WTC11 (cell line): ENCODE results near the gene ZNF677. TPM values are rescaled to one million over a fixed set of nuclear protein-coding genes. Genes with fewer than 3 reads are reported as not detected.
"Not testable (repeated sequence)": the region's sequence is repeated elsewhere in the genome, so short reads cannot be mapped to it uniquely, and the experiment has no call there.

Experiments used
- ATAC-seq: fragments of 200-7000 bp; cut with Tn5 transposase; 2 replicates; pipeline ENCODE4 v1.10.0; 2021; ENCODE audit warnings: mild to moderate bottlenecking, moderate library complexity
- CTCF ChIA-PET: fragments of 300-600 bp; sonication (Branson Sonifier 250); formaldehyde crosslinking; loops from one replicate; lab custom pipeline; 2021; ENCODE audit warnings: antibody characterized with exemption; lab: Charles Lee
- POLR2A ChIA-PET: fragments of 350-600 bp; sonication (Branson Sonifier 250); formaldehyde crosslinking; loops from one replicate; lab custom pipeline; 2021; ENCODE audit warnings: antibody characterized with exemption; lab: Charles Lee
- DNase-seq: peaks from one replicate; pipeline ENCODE4 v3.0.0; 2021; ENCODE audit warnings: low spot score
- H3K27ac Mint-ChIP-seq: 2 replicates; pipeline ENCODE4 v1.8.0; 2021; ENCODE audit warnings: mixed read lengths
- H3K27me3 Mint-ChIP-seq: 2 replicates; pipeline ENCODE4 v1.8.0; 2021; ENCODE audit warnings: low read depth, mild to moderate bottlenecking, moderate library complexity, mixed read lengths
- H3K36me3 Mint-ChIP-seq: 2 replicates; pipeline ENCODE4 v1.8.0; 2021; ENCODE audit warnings: mixed read lengths
- H3K4me1 Mint-ChIP-seq: 2 replicates; pipeline ENCODE4 v1.8.0; 2022; ENCODE audit warnings: mixed read lengths
- H3K4me3 Mint-ChIP-seq: 2 replicates; pipeline ENCODE4 v1.8.0; 2021; ENCODE audit warnings: mild to moderate bottlenecking, moderate library complexity, mixed read lengths
- H3K9me3 Mint-ChIP-seq: 2 replicates; pipeline ENCODE4 v1.8.0; 2021; ENCODE audit warnings: mixed read lengths
- ELF4 ChIP-seq: sonication (generic); formaldehyde crosslinking; IDR thresholded peaks from 2 replicates; pipeline ENCODE4 v1.8.1; 2022; ENCODE audit warnings: low read depth, mild to moderate bottlenecking, moderate library complexity, missing genetic modification reagents
- IRF2 ChIP-seq: sonication (generic); formaldehyde crosslinking; IDR thresholded peaks from 2 replicates; pipeline ENCODE4 v1.8.0; 2022; ENCODE audit warnings: low read depth, missing genetic modification reagents, borderline replicate concordance
- KAT7 ChIP-seq: sonication (generic); formaldehyde crosslinking; IDR thresholded peaks from 2 replicates; pipeline ENCODE4 v1.8.1; 2023; ENCODE audit warnings: missing genetic modification reagents, mild to moderate bottlenecking, borderline replicate concordance
- MXD4 ChIP-seq: fragments of 250-450 bp; sonication (Bioruptor Pico); IDR thresholded peaks from 2 replicates; pipeline ENCODE4 v1.8.0; 2021; ENCODE audit warnings: mild to moderate bottlenecking, moderate library complexity, borderline replicate concordance
- NFYB ChIP-seq: sonication (generic); formaldehyde crosslinking; conservative IDR thresholded peaks from 2 replicates; pipeline ENCODE4 v1.8.0; 2022; ENCODE audit warnings: low read depth, missing genetic modification reagents
- NR1H2 ChIP-seq: sonication (generic); formaldehyde crosslinking; IDR thresholded peaks from 2 replicates; pipeline ENCODE4 v1.9.0; 2021; ENCODE audit warnings: mild to moderate bottlenecking, moderate library complexity, missing genetic modification reagents
- RORB ChIP-seq: fragments of 250-450 bp; sonication (Bioruptor Pico); IDR thresholded peaks from 2 replicates; pipeline ENCODE4 v1.9.0; 2021; ENCODE audit warnings: mild to moderate bottlenecking
- SMAD4 ChIP-seq: sonication (generic); formaldehyde crosslinking; IDR thresholded peaks from 2 replicates; pipeline ENCODE4 v1.8.0; 2022; ENCODE audit warnings: mild to moderate bottlenecking, missing genetic modification reagents
- TP53 ChIP-seq: sonication (generic); formaldehyde crosslinking; IDR thresholded peaks from 2 replicates; pipeline ENCODE4 v1.8.1; 2023; ENCODE audit warnings: mild to moderate bottlenecking, missing genetic modification reagents
- ZNF121 ChIP-seq: sonication (generic); formaldehyde crosslinking; IDR thresholded peaks from 2 replicates; pipeline ENCODE4 v1.8.0; 2023; ENCODE audit warnings: missing genetic modification reagents
- ZNF263 ChIP-seq: sonication (generic); formaldehyde crosslinking; IDR thresholded peaks from 2 replicates; pipeline ENCODE4 v1.8.1; 2022; ENCODE audit warnings: low read depth, mild to moderate bottlenecking, moderate library complexity, missing genetic modification reagents
- total RNA-seq: library from RNA; stranded (reverse); gene quantifications from 3 replicates; pipeline ENCODE4 v1.2.3, GENCODE V29; 2021
- TF ChIP-seq, protein P1 (sequence below): sonication (generic); formaldehyde crosslinking; IDR thresholded peaks from 2 replicates; pipeline ENCODE4 v1.8.1; 2022; ENCODE audit warnings: low read depth, mild to moderate bottlenecking, moderate library complexity, missing genetic modification reagents, borderline replicate concordance
- TF ChIP-seq, protein P2 (sequence below): fragments of 250-450 bp; sonication (Bioruptor Pico); IDR thresholded peaks from 2 replicates; pipeline ENCODE4 v1.9.0; 2021; ENCODE audit warnings: mild to moderate bottlenecking, borderline replicate concordance
- TF ChIP-seq, protein P3 (sequence below): sonication (generic); formaldehyde crosslinking; conservative IDR thresholded peaks from 2 replicates; pipeline ENCODE4 v1.8.1; 2022; ENCODE audit warnings: mild to moderate bottlenecking, missing genetic modification reagents
- TF ChIP-seq, protein P4 (sequence below): sonication (generic); formaldehyde crosslinking; IDR thresholded peaks from 2 replicates; pipeline ENCODE4 v1.8.0; 2022; ENCODE audit warnings: mild to moderate bottlenecking, missing genetic modification reagents

ZNF677 gene
- total RNA-seq, 1 experiment from 2014 or later: 58.8 TPM

DNA sequence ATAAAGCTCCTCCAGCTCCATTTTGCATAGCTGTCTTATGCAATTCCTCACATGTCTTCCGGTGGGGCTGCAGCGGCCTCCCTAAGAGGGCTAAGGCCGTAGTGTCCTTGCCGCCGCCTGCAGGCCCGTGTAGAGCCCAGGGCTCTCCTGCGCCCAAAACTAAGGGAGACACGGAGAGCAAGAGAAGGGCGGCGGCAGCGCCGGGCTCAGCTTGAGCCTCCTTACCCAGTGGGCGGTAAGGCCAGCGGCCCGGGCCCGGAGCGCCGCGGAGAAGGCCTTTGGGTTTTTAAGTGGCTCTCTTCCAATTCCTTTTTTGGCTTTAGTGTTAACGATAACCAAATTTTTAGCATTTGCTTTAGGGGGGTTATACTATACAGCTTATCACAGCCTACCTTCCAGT lies 30.1 kb downstream of the ZNF677 start:
- TF ChIP-seq, protein P1, sequence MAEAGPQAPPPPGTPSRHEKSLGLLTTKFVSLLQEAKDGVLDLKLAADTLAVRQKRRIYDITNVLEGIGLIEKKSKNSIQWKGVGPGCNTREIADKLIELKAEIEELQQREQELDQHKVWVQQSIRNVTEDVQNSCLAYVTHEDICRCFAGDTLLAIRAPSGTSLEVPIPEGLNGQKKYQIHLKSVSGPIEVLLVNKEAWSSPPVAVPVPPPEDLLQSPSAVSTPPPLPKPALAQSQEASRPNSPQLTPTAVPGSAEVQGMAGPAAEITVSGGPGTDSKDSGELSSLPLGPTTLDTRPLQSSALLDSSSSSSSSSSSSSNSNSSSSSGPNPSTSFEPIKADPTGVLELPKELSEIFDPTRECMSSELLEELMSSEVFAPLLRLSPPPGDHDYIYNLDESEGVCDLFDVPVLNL (CRISPR knock-in tag): no peak
- TF ChIP-seq MXD4 (CRISPR knock-in tag) (no peak), SMAD4 (CRISPR knock-in tag) (no peak), TP53 (no peak), RORB (CRISPR knock-in tag) (no peak), NR1H2 (CRISPR knock-in tag) (no peak), NFYB (CRISPR knock-in tag) (no peak), KAT7 (CRISPR knock-in tag) (no peak), IRF2 (CRISPR knock-in tag) (no peak), ZNF263 (CRISPR knock-in tag) (no peak)
- TF ChIP-seq, protein P2, sequence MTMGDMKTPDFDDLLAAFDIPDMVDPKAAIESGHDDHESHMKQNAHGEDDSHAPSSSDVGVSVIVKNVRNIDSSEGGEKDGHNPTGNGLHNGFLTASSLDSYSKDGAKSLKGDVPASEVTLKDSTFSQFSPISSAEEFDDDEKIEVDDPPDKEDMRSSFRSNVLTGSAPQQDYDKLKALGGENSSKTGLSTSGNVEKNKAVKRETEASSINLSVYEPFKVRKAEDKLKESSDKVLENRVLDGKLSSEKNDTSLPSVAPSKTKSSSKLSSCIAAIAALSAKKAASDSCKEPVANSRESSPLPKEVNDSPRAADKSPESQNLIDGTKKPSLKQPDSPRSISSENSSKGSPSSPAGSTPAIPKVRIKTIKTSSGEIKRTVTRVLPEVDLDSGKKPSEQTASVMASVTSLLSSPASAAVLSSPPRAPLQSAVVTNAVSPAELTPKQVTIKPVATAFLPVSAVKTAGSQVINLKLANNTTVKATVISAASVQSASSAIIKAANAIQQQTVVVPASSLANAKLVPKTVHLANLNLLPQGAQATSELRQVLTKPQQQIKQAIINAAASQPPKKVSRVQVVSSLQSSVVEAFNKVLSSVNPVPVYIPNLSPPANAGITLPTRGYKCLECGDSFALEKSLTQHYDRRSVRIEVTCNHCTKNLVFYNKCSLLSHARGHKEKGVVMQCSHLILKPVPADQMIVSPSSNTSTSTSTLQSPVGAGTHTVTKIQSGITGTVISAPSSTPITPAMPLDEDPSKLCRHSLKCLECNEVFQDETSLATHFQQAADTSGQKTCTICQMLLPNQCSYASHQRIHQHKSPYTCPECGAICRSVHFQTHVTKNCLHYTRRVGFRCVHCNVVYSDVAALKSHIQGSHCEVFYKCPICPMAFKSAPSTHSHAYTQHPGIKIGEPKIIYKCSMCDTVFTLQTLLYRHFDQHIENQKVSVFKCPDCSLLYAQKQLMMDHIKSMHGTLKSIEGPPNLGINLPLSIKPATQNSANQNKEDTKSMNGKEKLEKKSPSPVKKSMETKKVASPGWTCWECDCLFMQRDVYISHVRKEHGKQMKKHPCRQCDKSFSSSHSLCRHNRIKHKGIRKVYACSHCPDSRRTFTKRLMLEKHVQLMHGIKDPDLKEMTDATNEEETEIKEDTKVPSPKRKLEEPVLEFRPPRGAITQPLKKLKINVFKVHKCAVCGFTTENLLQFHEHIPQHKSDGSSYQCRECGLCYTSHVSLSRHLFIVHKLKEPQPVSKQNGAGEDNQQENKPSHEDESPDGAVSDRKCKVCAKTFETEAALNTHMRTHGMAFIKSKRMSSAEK (CRISPR knock-in tag): no peak
- TF ChIP-seq, protein P3, sequence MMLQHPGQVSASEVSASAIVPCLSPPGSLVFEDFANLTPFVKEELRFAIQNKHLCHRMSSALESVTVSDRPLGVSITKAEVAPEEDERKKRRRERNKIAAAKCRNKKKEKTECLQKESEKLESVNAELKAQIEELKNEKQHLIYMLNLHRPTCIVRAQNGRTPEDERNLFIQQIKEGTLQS: no peak
- POLR2A ChIA-PET: no interaction called here
- H3K27ac Mint-ChIP-seq: no peak overlapping the region
- peaks cover 66% of the 10 kb centered on the region for H3K9me3 Mint-ChIP-seq
- ATAC-seq (no peak), DNase-seq (no peak)
- CTCF ChIA-PET: interaction anchor here (1.0 kb wide), 1 partner anchor 130 kb away, joined by 3 read pairs; no protein-coding TSS in a partner anchor
- H3K4me3 Mint-ChIP-seq: no peak overlapping the region
- peaks cover 54% of the 10 kb centered on the region for H3K36me3 Mint-ChIP-seq
- peaks cover 7% of the 10 kb centered on the region for H3K27me3 Mint-ChIP-seq
- H3K4me1 Mint-ChIP-seq: no peaks in the 10 kb centered on the region

DNA sequence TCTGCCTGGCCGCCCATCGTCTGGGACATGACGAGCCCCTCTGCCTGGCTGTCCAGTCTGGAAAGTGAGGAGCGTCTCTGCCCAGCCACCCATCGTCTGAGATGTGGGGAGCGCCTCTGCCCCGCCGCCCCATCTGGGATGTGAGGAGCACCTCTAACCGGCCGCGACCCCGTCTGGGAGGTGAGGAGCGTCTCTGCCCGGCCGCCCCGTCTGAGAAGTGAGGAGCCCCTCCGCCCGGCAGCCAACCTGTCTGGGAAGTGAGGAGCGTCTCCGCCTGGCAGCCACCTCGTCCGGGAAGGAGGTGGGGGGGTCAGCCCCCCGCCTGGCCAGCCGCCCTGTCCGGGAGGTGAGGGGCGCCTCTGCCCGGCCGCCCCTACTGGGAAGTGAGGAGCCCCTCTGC lies 32.0 kb downstream of the ZNF677 start:
- H3K4me1 Mint-ChIP-seq, H3K4me3 Mint-ChIP-seq, POLR2A ChIA-PET, ATAC-seq, DNase-seq, CTCF ChIA-PET, H3K27ac Mint-ChIP-seq: not testable (repeated sequence)
- Mint-ChIP-seq H3K36me3 (peaks cover 54% of the 10 kb centered on the region), H3K9me3 (peaks cover 66% of the 10 kb centered on the region), H3K27me3 (peaks cover 13% of the 10 kb centered on the region)

DNA sequence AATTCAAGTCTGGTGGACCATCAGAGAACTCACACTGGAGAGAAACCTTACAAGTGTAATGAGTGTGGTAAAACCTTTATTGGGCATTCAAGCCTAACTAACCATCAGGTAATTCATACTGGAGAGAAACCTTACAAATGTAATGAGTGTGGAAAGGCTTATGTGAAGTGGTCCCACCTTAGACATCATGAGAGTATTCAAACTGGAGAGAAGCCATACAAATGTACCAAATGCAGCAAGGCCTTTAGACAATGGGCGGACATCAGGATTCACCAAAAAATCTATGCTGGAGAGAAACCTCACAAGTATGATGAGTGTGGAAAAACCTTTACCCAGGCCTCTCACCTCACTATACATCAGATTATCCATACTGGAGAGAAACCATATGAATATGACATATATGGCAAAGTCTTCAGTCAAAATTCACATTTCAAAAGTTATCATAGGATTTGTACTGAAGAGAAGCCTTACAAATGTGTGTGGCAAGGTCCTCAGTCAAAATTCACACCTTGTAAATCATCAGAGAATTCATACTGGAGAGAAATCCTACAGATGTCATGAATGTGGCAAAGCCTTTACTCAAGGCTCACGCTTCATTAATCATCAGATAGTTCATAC lies 41.9 kb downstream of the ZNF677 start:
- DNase-seq (no peak), ATAC-seq (no peak)
- Mint-ChIP-seq H3K27me3 (peaks cover 26% of the 10 kb centered on the region), H3K27ac (no peak overlapping the region), H3K4me1 (no peaks in the 10 kb centered on the region), H3K4me3 (no peak overlapping the region), H3K9me3 (peaks cover 83% of the 10 kb centered on the region), H3K36me3 (peaks cover 82% of the 10 kb centered on the region)
- CTCF ChIA-PET: no interaction called here
- no peak for TF ChIP-seq ELF4 (CRISPR knock-in tag)
- TF ChIP-seq ZNF121 (CRISPR knock-in tag): no peak
- TF ChIP-seq, protein P4, sequence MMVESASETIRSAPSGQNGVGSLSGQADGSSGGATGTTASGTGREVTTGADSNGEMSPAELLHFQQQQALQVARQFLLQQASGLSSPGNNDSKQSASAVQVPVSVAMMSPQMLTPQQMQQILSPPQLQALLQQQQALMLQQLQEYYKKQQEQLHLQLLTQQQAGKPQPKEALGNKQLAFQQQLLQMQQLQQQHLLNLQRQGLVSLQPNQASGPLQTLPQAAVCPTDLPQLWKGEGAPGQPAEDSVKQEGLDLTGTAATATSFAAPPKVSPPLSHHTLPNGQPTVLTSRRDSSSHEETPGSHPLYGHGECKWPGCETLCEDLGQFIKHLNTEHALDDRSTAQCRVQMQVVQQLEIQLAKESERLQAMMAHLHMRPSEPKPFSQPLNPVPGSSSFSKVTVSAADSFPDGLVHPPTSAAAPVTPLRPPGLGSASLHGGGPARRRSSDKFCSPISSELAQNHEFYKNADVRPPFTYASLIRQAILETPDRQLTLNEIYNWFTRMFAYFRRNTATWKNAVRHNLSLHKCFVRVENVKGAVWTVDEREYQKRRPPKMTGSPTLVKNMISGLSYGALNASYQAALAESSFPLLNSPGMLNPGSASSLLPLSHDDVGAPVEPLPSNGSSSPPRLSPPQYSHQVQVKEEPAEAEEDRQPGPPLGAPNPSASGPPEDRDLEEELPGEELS (CRISPR knock-in tag): no peak
- POLR2A ChIA-PET: no interaction called here

DNA sequence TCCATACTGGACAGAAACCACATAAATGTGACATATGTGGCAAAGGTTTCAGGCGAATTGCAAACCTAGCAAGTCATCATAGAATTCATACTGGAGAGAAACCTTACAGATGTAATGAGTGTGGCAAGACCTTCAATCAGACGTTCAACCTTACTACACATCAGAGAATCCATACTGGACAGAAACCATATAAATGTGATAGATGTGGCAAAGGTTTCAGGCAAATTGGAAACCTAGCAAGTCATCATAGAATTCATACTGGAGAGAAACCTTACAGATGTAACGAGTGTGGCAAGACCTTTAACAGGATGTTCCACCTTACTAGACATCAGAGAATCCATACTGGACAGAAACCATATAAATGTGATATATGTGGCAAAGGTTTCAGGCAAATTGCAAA lies 43.1 kb downstream of the ZNF677 start:
- DNase-seq, CTCF ChIA-PET, H3K4me1 Mint-ChIP-seq, H3K27ac Mint-ChIP-seq, ATAC-seq, H3K4me3 Mint-ChIP-seq, POLR2A ChIA-PET: not testable (repeated sequence)
- Mint-ChIP-seq H3K27me3 (peaks cover 26% of the 10 kb centered on the region), H3K9me3 (peaks cover 88% of the 10 kb centered on the region), H3K36me3 (peaks cover 89% of the 10 kb centered on the region)
